ENCODE data around the gene HOXB3. TPM values are rescaled to one million over a fixed set of nuclear protein-coding genes. Genes with fewer than 3 reads are reported as not detected.

The HOXB3 gene
- total and polyA plus RNA-seq, 2 of the 4 experiments (the other 2 are of a cell fraction) = 6.3 to 59.6 TPM

GRCh38 chr17:48622857-48623256, 32.8 kb upstream of the HOXB3 start:
- H3K4me2 ChIP-seq (ENCODE audit: low read depth, low read length) = no peak overlapping the region
- intact Hi-C loops (cut with micrococcal nuclease) = no loop called here
- no peak overlapping the region for H2AK5ac ChIP-seq (ENCODE audit: low read depth, low read length)

More at GRCh38 chr17:48622857-48623256, 32.8 kb upstream of the HOXB3 start:
- DNase-seq (no peak), ATAC-seq (ENCODE audit: low read depth) (no peak)
- Histone ChIP-seq H3K4ac (ENCODE audit: low read depth, low read length) (no peak overlapping the region), H3K56ac (ENCODE audit: extremely low read depth, insufficient read depth, low read length) (no peak overlapping the region), H3K27me3 (ENCODE audit: control insufficient read depth, insufficient read depth, low read length) (peaks cover 96% of the 10 kb centered on the region), H3K14ac (replicated peaks; ENCODE audit: low read depth, low read length) (no peak overlapping the region), H3K36me3 (ENCODE audit: control insufficient read depth, insufficient read depth, low read length) (no peaks in the 10 kb centered on the region), H3K4me3 (ENCODE audit: insufficient read depth, low read depth, low read length) (no peak overlapping the region), H4K20me1 (ENCODE audit: insufficient read depth, low read length) (peaks cover 13% of the 10 kb centered on the region; the same call in 1 of the 2 replicates), H3K23ac (ENCODE audit: low read depth, low read length) (no peak overlapping the region), H3K18ac (ENCODE audit: low read depth, low read length) (no peak overlapping the region), H3K9me3 (ENCODE audit: control insufficient read depth, insufficient read depth, low read length) (peaks cover 14% of the 10 kb centered on the region), H2BK5ac (ENCODE audit: low read depth, low read length, poor library complexity, severe bottlenecking) (no peak overlapping the region), H2AK9ac (replicated peaks; ENCODE audit: low read depth, low read length, poor library complexity) (peak overlapping the region; percentile 70), H3K9me1 (ENCODE audit: insufficient read depth, low read length) (no peaks in the 10 kb centered on the region; the same call in 1 of the 2 replicates), H3K79me1 (ENCODE audit: low read depth in 1 of 2, low read length in 2 of 2) (no peaks in the 10 kb centered on the region), H2AFZ (replicated peaks; ENCODE audit: low read length, poor library complexity) (no peak overlapping the region), H2BK120ac (ENCODE audit: low read depth, low read length) (no peak overlapping the region), H4K5ac (ENCODE audit: low read depth, low read length) (no peak overlapping the region), H3K4me1 (ENCODE audit: control insufficient read depth, insufficient read depth, low read length) (no peaks in the 10 kb centered on the region; the same call in 1 of the 2 replicates), H2BK15ac (ENCODE audit: low read depth, low read length) (no peak overlapping the region), H3K9ac (ENCODE audit: low read depth, low read length) (no peak overlapping the region), H2BK20ac (ENCODE audit: low read depth, low read length) (no peak overlapping the region), H4K91ac (ENCODE audit: insufficient read depth, low read depth, low read length) (no peak overlapping the region), H4K8ac (ENCODE audit: low read depth in 2 of 2, low read length in 2 of 2) (no peak overlapping the region), H3K27ac (ENCODE audit: insufficient read depth, low read length) (no peak overlapping the region)
- ChIA-PET CTCF (interaction anchor here (0.6 to 1.1 kb wide), 4 partner anchors 10 to 598 kb away, joined by 3 to 4 read pairs (median 3); no protein-coding TSS in a partner anchor), POLR2A (ENCODE audit: unreplicated experiment) (no interaction called here)
- TF ChIP-seq SMC3 (IDR thresholded peaks at IDR 0.05; ENCODE audit: low read depth, low read length) = no peak
- no peak for TF ChIP-seq NFE2L2 (IDR thresholded peaks at IDR 0.05; ENCODE audit: low read depth, low read length)
- TF ChIP-seq CHD1 (IDR thresholded peaks at IDR 0.05; ENCODE audit: low read depth, low read length) = no peak
- TF ChIP-seq CTCF (conservative IDR thresholded peaks at IDR 0.05; ENCODE audit: low read depth, low read length) = no peak
- TF ChIP-seq RAD21 (IDR thresholded peaks at IDR 0.05; ENCODE audit: low read length) = no peak
- no peak for TF ChIP-seq ELK1 (IDR thresholded peaks at IDR 0.05; ENCODE audit: borderline replicate concordance, low read depth, low read length)
- TF ChIP-seq MAZ (IDR thresholded peaks at IDR 0.05; ENCODE audit: borderline replicate concordance, low read depth, low read length) = no peak
- TF ChIP-seq RFX5 (IDR thresholded peaks at IDR 0.05; ENCODE audit: low read depth, low read length) = no peak
- dilution Hi-C loops (cut with HindIII; ENCODE audit: low sequenced_read_pairs, unreplicated experiment) (no loop called here), in situ Hi-C loops (cut with MboI; ENCODE audit: low sequenced_read_pairs) (loop anchor here (10.0 kb wide), 1 partner anchor 458 kb away; no protein-coding TSS in a partner anchor)
- WGBS, 2 experiments (ENCODE audit: extremely low coverage in 2 of 2, insufficient read length in 1 of 2) = no CpG with 5 or more reads among the region's 11 CpGs
- BruUV-seq (replicated peaks) = no TSS peak
